ENCODE results near the gene KCNH3. TPM values are rescaled to one million over a fixed set of nuclear protein-coding genes. Genes with fewer than 3 reads are reported as not detected.

KCNH3 gene
- total and polyA plus RNA-seq, 10 of the 15 experiments (the other 5 are each of a cell fraction or from before 2014, with no cell fraction given) = 0.03 to 0.45 (median 0.08) TPM; not detected in 5

DNA sequence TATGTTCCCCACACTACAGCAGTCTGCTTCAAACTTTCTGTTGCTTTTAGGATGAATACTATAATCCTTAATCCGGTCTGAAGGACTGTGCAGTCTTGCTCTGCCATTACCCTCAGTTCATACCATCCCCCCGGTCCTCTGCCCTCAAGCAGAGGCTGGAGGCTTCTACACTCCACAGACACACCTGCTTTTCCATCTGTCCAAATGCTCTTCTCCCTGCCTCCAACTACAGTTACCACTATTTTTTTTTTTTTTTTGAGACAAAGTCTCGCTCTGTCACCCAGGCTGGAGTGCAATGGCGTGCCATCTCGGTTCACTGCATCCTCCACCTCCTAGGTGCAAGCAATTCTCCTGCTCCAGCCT, 19.3 kb upstream of the KCNH3 start (continued):
- no peak for TF ChIP-seq PRDM15 (CRISPR knock-in tag; IDR thresholded peaks at IDR 0.05)
- no peak for TF ChIP-seq HSF1 (IDR thresholded peaks at IDR 0.05; ENCODE audit: low read depth, low read length)
- TF ChIP-seq, protein P1, sequence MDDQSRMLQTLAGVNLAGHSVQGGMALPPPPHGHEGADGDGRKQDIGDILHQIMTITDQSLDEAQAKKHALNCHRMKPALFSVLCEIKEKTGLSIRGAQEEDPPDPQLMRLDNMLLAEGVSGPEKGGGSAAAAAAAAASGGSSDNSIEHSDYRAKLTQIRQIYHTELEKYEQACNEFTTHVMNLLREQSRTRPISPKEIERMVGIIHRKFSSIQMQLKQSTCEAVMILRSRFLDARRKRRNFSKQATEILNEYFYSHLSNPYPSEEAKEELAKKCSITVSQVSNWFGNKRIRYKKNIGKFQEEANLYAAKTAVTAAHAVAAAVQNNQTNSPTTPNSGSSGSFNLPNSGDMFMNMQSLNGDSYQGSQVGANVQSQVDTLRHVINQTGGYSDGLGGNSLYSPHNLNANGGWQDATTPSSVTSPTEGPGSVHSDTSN (IDR thresholded peaks at IDR 0.05; ENCODE audit: insufficient replicate concordance, low read depth, low read length) = no peak
- TF ChIP-seq, protein P2, sequence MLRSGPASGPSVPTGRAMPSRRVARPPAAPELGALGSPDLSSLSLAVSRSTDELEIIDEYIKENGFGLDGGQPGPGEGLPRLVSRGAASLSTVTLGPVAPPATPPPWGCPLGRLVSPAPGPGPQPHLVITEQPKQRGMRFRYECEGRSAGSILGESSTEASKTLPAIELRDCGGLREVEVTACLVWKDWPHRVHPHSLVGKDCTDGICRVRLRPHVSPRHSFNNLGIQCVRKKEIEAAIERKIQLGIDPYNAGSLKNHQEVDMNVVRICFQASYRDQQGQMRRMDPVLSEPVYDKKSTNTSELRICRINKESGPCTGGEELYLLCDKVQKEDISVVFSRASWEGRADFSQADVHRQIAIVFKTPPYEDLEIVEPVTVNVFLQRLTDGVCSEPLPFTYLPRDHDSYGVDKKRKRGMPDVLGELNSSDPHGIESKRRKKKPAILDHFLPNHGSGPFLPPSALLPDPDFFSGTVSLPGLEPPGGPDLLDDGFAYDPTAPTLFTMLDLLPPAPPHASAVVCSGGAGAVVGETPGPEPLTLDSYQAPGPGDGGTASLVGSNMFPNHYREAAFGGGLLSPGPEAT (IDR thresholded peaks at IDR 0.05; ENCODE audit: low read depth) = no peak
- no peak for TF ChIP-seq RUNX3 (IDR thresholded peaks at IDR 0.05; ENCODE audit: low read length)
- TF ChIP-seq SMARCA5 (IDR thresholded peaks at IDR 0.05) = no peak
- TF ChIP-seq GABPA (IDR thresholded peaks at IDR 0.05; ENCODE audit: low read depth) = no peak
- no peak for TF ChIP-seq ASH2L (IDR thresholded peaks at IDR 0.05; ENCODE audit: borderline replicate concordance, low read depth)
